PFSK-1 (cell line): Measurements from ENCODE around the gene GLYATL1.

Experiments used
- POLR2AphosphoS5 ChIP-seq: IDR thresholded peaks from 2 replicates; pipeline ENCODE4 v1.6.1; 2012; ENCODE audit warnings: low read depth, mild to moderate bottlenecking, control low read depth, low read length, moderate library complexity
- SIN3A ChIP-seq: IDR thresholded peaks from 2 replicates; pipeline ENCODE4 v1.6.1; 2012; ENCODE audit warnings: mild to moderate bottlenecking, low read length, moderate library complexity, borderline replicate concordance; ENCODE audit not compliant: insufficient read depth
- TAF1 ChIP-seq: IDR thresholded peaks from 2 replicates; pipeline ENCODE4 v1.6.1; 2012; ENCODE audit warnings: low read length, control low read depth, borderline replicate concordance; ENCODE audit not compliant: insufficient read depth
- TF ChIP-seq, protein P1 (sequence below), 2 experiments: IDR thresholded peaks; 2 replicates each; pipeline versions ENCODE4 v1.6.1 to v1.8.0; 2011 to 2012; ENCODE audit warnings: low read depth in 2 of 2, low read length in 2 of 2, control low read depth in 1 of 2, inconsistent platforms in 1 of 2, mild to moderate bottlenecking in 1 of 2, moderate library complexity in 1 of 2; ENCODE audit not compliant: insufficient read depth in 1 of 2

DNA sequence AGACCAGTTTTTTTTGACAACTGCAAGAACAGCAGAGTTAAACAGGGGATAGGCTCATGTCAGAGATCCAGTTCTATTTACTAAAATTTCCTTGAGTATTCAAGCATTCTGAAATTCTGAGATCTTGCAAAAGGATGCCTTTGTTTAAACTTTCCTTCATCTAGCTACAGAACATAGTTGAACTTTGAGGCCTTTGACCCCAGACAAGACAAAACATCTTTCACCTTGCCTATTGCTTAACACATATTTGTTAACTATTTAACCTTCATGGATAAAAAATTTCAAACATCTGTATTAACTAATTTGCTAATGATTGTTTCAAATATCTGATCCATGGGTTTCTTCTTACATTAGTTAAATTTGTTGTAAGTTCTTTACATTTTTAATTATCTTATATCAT is 38.2 kb downstream of the GLYATL1 start:
- TF ChIP-seq POLR2AphosphoS5 (no peak), SIN3A (no peak), TAF1 (no peak)
- TF ChIP-seq, protein P1, sequence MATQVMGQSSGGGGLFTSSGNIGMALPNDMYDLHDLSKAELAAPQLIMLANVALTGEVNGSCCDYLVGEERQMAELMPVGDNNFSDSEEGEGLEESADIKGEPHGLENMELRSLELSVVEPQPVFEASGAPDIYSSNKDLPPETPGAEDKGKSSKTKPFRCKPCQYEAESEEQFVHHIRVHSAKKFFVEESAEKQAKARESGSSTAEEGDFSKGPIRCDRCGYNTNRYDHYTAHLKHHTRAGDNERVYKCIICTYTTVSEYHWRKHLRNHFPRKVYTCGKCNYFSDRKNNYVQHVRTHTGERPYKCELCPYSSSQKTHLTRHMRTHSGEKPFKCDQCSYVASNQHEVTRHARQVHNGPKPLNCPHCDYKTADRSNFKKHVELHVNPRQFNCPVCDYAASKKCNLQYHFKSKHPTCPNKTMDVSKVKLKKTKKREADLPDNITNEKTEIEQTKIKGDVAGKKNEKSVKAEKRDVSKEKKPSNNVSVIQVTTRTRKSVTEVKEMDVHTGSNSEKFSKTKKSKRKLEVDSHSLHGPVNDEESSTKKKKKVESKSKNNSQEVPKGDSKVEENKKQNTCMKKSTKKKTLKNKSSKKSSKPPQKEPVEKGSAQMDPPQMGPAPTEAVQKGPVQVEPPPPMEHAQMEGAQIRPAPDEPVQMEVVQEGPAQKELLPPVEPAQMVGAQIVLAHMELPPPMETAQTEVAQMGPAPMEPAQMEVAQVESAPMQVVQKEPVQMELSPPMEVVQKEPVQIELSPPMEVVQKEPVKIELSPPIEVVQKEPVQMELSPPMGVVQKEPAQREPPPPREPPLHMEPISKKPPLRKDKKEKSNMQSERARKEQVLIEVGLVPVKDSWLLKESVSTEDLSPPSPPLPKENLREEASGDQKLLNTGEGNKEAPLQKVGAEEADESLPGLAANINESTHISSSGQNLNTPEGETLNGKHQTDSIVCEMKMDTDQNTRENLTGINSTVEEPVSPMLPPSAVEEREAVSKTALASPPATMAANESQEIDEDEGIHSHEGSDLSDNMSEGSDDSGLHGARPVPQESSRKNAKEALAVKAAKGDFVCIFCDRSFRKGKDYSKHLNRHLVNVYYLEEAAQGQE (IDR thresholded peaks at IDR 0.05; ENCODE audit: insufficient read depth in 1 of 2, low read depth in 2 of 2, low read length in 2 of 2), result no peak
